RWPE2 (cell line): ENCODE results near the gene PTTG1IP.
A peak's percentile ranks its signal among the peaks of the same experiment; 100 is the strongest.

Source experiments
- ATAC-seq: fragments of 200-7000 bp; cut with Tn5 transposase; 3 replicates; pipeline ENCODE4 v1.9.1; 2021; ENCODE audit warnings: low read depth
- DNase-seq: peaks from one replicate; pipeline ENCODE4 v3.0.0-alpha.2; 2020; ENCODE audit warnings: low spot score
- H3K27ac ChIP-seq: fragments of 450-650 bp; 2 replicates; pipeline ENCODE4 v1.5.1; 2017; ENCODE audit warnings: mild to moderate bottlenecking; ENCODE audit not compliant: poor library complexity, severe bottlenecking
- H3K27me3 ChIP-seq: fragments of 250-450 bp; sonication (Bioruptor Pico); 2 replicates; pipeline ENCODE4 v1.5.1; 2021; ENCODE audit warnings: mild to moderate bottlenecking, moderate library complexity; ENCODE audit not compliant: insufficient read depth, poor library complexity, severe bottlenecking
- H3K36me3 ChIP-seq: fragments of 250-450 bp; sonication (Bioruptor Pico); 2 replicates; pipeline ENCODE4 v1.5.1; 2020; ENCODE audit warnings: low read depth, mild to moderate bottlenecking, moderate library complexity
- H3K4me1 ChIP-seq: fragments of 250-450 bp; sonication (Bioruptor Pico); 2 replicates; pipeline ENCODE4 v1.5.1; 2021; ENCODE audit warnings: mild to moderate bottlenecking, moderate library complexity; ENCODE audit not compliant: insufficient read depth, poor library complexity, severe bottlenecking
- H3K4me3 ChIP-seq: fragments of 250-450 bp; sonication (Bioruptor Pico); 2 replicates; pipeline ENCODE4 v1.5.1; 2021; ENCODE audit warnings: mild to moderate bottlenecking, moderate library complexity; ENCODE audit not compliant: severe bottlenecking
- H3K9me3 ChIP-seq: fragments of 250-450 bp; sonication (Bioruptor Pico); 2 replicates; pipeline ENCODE4 v1.5.1; 2021; ENCODE audit warnings: mild to moderate bottlenecking, moderate library complexity; ENCODE audit not compliant: severe bottlenecking
- TF ChIP-seq, protein P1 (sequence below): fragments of 450-650 bp; IDR thresholded peaks from one replicate; pipeline ENCODE4 v1.5.1; 2017; ENCODE audit warnings: mild to moderate bottlenecking, moderate library complexity; ENCODE audit not compliant: poor library complexity, severe bottlenecking

The PTTG1IP gene

DNA sequence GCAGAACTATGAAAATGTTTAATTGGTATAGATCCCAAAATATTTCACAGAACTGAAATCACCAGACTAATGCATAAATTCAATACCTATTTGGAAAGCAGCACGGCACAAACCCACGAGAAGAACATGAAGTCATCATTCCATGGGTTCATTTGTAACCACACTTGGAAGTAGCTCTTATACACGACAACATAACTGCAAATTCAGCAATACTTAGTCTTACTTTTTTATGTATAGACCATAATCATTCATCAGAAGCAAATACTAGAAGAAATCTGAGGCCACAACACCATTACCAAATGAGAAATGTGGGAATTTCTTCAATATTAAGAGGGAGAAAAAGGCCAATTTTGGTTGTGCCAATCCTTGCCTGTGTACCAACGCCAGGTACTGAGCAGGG lies 67.6 kb downstream of the PTTG1IP start:
- ATAC-seq (no peak), DNase-seq (no peak)
- no peaks in the 10 kb centered on the region for H3K9me3 ChIP-seq
- peaks cover 78% of the 10 kb centered on the region for H3K36me3 ChIP-seq
- no peak overlapping the region for H3K27ac ChIP-seq
- H3K27me3 ChIP-seq, result no peaks in the 10 kb centered on the region
- no peaks in the 10 kb centered on the region for H3K4me1 ChIP-seq
- H3K4me3 ChIP-seq, result no peak overlapping the region
- TF ChIP-seq, protein P1, sequence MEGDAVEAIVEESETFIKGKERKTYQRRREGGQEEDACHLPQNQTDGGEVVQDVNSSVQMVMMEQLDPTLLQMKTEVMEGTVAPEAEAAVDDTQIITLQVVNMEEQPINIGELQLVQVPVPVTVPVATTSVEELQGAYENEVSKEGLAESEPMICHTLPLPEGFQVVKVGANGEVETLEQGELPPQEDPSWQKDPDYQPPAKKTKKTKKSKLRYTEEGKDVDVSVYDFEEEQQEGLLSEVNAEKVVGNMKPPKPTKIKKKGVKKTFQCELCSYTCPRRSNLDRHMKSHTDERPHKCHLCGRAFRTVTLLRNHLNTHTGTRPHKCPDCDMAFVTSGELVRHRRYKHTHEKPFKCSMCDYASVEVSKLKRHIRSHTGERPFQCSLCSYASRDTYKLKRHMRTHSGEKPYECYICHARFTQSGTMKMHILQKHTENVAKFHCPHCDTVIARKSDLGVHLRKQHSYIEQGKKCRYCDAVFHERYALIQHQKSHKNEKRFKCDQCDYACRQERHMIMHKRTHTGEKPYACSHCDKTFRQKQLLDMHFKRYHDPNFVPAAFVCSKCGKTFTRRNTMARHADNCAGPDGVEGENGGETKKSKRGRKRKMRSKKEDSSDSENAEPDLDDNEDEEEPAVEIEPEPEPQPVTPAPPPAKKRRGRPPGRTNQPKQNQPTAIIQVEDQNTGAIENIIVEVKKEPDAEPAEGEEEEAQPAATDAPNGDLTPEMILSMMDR, result no peak

DNA sequence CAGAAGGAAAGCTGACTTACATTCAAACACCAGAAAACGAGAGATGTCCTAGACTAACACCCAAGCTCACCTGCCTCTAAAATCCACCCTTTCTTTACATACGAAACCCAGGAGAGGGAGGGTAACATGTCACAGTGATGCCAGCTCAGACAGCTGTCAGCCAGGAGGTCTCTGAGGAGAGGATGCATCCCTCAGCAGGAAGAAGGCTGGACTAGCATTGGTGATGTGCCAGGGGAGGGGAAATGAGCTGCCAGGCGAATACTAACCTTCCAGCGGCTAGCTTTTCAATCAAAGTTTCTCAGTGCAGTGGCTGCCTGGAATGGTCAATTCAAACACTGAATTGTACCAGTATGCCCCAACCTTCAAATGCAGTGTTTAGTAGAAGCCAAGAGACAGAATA lies 68.3 kb downstream of the PTTG1IP start:
- no peak for DNase-seq
- Histone ChIP-seq H3K36me3 (peaks cover 78% of the 10 kb centered on the region), H3K9me3 (no peaks in the 10 kb centered on the region), H3K4me1 (peaks cover 4% of the 10 kb centered on the region), H3K27ac (no peak overlapping the region), H3K4me3 (no peak overlapping the region), H3K27me3 (no peaks in the 10 kb centered on the region)
- no peak for ATAC-seq
- TF ChIP-seq, protein P1, result no peak

DNA sequence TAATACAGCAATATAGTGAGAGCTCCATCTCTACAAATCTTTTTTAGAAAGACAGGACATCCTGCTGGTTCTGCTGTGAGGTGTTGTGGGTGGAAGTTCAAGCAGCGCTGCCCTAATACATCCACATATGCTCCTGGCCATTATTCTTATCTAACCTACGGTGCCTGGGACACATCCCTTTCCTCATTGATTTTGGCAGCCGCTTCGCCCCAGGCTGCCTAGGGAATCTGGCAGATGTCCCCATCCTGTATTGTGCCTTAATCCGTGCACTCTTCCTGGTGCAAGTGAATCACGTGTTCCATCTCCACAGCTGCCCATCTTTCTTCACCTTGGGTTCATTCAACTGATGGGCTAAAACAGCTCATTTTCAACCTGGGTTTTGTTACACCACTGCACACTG lies 68.7 kb downstream of the PTTG1IP start:
- H3K4me1 ChIP-seq, result peaks cover 8% of the 10 kb centered on the region

DNA sequence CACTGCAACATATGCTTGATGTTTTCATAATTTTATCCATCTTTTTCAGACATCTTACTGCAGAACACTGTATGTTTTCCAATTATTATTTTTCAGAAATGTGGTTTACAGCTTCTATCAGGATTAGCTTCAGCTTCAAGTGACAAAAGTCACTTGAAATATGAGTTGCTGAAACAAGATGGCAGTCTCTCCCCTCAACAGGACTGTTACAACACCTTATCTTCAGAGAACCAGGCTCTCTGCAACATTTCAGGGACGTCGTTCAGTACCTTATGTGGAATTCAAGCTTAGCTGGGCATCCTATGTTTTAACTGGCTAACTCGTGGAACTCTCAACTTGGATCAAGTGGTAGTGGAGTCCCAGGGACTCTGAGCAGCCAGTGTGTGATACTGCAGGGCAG lies 69.8 kb downstream of the PTTG1IP start:
- ATAC-seq, result no peak
- H3K9me3 ChIP-seq, result no peaks in the 10 kb centered on the region
- TF ChIP-seq, protein P1, result no peak
- H3K27me3 ChIP-seq, result no peaks in the 10 kb centered on the region
- peaks cover 78% of the 10 kb centered on the region for H3K36me3 ChIP-seq
- H3K27ac ChIP-seq, result no peak overlapping the region
- H3K4me3 ChIP-seq, result no peak overlapping the region
- no peak for DNase-seq
- H3K4me1 ChIP-seq, result peaks cover 11% of the 10 kb centered on the region

More for the DNA sequence above, 68.7 kb downstream of the PTTG1IP start:
- peaks cover 78% of the 10 kb centered on the region for H3K36me3 ChIP-seq
- no peaks in the 10 kb centered on the region for H3K9me3 ChIP-seq
- H3K27ac ChIP-seq, result no peak overlapping the region
- DNase-seq (no peak), ATAC-seq (no peak)
- TF ChIP-seq, protein P1, result no peak
- H3K27me3 ChIP-seq, result no peaks in the 10 kb centered on the region
- H3K4me3 ChIP-seq, result no peak overlapping the region

DNA sequence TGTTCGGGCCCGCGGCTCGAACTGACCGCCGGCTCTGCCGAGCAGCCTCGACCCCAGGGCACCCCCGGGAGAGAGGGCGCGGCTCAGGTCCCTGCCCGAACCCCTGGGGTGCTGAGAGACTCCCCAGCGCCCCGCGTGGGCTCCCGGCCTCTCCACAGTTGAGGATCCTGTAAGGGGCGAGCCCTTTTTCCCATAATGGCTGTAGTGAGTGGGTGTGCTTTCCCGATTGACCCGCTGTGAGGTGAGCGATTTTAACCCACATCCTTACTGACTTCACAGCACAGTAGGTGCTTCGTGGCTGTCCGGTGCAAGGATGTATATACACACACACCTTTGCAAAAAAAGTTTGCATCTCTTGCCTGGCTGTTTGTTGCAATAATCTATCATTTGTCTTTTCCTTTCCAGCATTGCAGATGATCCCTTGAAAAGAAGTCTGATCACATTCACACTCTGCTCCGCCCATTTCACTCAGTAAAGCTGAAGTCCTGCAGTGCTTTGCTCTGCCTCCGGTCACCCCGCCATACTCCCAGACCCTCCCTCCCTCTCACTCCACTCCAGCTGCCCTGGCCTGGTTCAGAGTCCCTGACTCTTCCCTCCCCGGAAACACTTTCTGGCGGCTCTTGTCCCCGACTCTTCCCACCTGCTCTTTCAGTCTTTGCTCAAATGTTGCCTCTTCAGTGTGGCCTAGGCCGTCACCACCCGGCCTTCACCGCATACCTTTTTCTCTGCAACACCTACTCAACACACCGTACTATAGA lies 70.9 kb downstream of the PTTG1IP start:
- ATAC-seq (peak; percentile 20), DNase-seq (no peak)
- Histone ChIP-seq H3K4me3 (peak overlapping the region; percentile 88), H3K36me3 (peaks cover 77% of the 10 kb centered on the region), H3K4me1 (peaks cover 11% of the 10 kb centered on the region), H3K9me3 (no peaks in the 10 kb centered on the region), H3K27ac (peak overlapping the region; percentile 57), H3K27me3 (no peaks in the 10 kb centered on the region)
- TF ChIP-seq, protein P1, result no peak
